Activated CD8-positive, alpha-beta memory T cell treated with anti-CD3 and anti-CD28 coated beads for 36 hours (primary cell): ENCODE data around the gene KRT80. TPM values are rescaled to one million over a fixed set of nuclear protein-coding genes. Genes with fewer than 3 reads are reported as not detected.

Source experiments
- CTCF ChIA-PET: fragments of 350-600 bp; sonication (Branson Sonifier 250); formaldehyde crosslinking; loops from one replicate; lab custom pipeline; 2021; ENCODE audit warnings: antibody characterized with exemption; lab: Charles Lee
- POLR2A ChIA-PET: fragments of 350-600 bp; sonication (Branson Sonifier 250); formaldehyde crosslinking; loops from one replicate; lab custom pipeline; 2021; ENCODE audit warnings: antibody characterized with exemption; lab: Charles Lee
- total RNA-seq, 2 experiments: library from RNA; stranded (reverse); gene quantifications; one replicate each; pipeline ENCODE4 v1.2.3, GENCODE V29; 2021

Gene KRT80
- total RNA-seq, 2 experiments from 2014 or later: not detected

DNA sequence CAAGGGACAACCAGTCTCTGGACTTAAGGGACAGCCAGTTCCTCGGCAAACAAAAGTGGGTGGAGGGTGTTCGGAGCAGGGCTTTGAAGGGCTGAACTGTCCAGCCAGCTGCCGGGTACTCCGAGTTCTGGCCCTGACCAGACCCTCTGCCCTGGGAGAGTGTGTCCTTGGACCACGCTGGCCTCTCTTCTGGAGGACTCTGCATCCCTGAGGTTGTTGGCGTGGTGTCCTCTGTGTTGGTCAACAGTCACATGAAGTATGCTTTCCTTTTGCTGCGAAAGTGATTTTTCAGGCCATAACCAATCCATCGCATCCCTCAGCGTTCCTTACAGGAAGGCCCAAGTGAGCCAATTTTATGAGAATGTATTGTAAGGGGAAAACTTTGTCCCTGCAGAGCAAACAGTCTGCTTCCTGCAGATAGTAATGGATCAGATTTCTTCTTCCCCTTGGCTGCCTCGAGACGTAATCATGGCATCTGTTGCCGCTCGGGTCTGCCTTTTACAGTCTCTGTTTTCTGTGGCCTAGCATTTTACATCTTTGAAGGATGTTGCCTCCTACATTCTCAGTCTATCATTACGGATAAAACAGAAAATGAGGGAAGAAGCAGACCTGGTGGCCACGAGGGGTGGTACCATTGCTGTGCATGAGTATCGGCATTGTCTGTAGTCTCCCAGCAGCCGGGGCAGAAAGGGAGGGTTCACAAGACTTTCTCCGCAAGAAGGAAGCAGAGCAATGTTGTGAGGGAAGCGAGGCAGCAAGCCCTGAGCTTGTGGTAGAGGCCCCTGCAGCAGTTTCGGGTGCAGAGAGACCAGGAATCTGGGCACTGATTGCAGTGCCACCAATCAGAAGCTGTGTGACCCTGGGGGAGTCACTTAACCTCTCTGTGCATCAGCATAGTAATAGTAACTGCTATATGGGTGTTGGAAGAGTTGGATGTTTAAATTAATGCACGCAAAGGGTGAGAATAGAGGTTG, 64.9 kb downstream of the KRT80 start:
- ChIA-PET CTCF (interaction anchor here (1.7 kb wide), 1 partner anchor 101 kb away, joined by 4 read pairs; no protein-coding TSS in a partner anchor), POLR2A (no interaction called here)

DNA sequence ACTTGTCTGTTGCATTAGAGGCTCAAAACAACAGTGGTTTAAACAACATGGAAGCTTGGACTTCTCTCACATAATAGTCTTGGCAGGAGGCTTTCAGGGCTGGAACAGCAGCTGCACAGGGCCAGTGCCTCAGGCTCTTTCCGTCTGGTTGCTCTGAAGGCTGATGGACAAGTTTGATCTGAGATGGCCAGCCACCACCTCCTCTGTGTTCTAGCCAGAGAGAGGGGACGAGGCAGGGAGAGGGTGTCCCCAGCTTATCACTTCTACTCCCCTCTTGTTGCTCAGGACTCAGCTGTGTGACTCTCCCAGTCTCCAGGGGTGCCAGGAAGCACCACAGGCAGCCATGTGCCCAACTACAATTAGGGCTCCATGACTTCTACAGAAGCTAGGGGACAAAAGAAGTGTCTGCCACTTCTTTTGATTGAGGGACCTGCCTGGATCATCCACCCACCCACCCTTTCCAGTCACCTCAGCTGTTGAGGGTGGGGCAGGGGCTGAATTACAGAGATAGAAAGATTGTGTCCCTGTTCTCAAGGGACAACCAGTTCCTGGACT, 65.7 kb downstream of the KRT80 start:
- CTCF ChIA-PET: interaction anchor here (1.2 to 1.7 kb wide), 2 partner anchors 10 to 101 kb away, joined by 3 to 4 read pairs; no protein-coding TSS in a partner anchor
- POLR2A ChIA-PET: no interaction called here

DNA sequence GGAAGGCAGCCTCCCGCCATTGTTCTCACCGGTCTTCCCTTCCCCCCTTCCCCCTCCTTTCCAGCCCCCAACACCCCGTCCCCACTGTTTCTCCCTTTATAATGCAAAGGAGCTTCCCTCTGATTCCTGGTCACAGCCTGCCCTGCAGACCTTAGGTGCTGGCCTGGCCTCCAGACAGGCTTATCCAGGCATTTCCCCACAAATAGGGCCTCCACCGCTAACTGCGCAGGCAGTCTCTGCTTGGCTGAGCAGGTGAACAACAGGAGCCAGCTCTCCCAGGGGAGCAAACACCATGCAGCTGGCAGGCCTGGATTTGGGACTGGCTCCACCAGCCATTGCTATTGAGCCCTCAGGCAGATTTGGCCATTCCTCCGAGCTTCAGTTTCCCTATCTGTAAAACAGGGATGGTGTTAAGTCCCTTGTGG, 66.3 kb downstream of the KRT80 start:
- ChIA-PET POLR2A (no interaction called here), CTCF (interaction anchor here (1.2 to 1.7 kb wide), 2 partner anchors 9 to 100 kb away, joined by 3 to 4 read pairs; no protein-coding TSS in a partner anchor)

DNA sequence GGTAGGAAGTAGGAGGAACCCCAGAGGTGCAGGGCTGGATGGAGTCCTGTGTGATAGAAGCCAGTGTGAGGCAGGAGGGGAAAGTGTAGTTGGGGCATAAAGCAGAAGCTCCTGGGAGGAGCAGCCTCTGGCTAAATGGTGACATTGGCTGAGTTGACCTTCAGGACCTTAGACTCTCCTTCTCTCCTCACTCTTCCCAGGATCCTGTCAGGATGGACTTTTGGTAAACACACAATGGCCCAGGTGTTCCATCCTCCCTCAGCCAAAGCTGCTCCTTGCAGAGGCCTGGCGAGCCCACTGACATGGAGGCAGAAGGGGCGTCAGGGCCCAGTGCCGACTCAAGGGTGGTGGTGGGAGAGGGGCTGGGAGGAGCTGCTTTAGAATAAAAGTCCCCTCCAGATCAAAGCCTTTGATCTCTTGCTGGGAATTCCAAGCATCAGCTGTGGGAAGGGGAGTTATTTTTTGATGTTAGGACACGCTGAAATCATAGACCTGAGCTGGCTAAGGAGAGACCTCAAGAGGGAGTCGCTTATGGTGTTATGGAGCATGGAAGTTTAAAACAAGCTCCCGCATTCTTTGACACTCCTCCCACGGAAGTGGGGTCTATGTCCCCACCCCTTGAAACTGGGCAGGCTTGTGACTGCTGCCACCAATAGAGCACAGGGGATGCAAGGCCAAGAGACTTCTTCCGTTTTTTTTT, 68.2 kb downstream of the KRT80 start:
- POLR2A ChIA-PET: no interaction called here
- CTCF ChIA-PET: interaction anchor here (0.6 to 9.3 kb wide), 5 partner anchors 100 to 904 kb away, joined by 3 to 96 read pairs (median 4); no protein-coding TSS in a partner anchor

DNA sequence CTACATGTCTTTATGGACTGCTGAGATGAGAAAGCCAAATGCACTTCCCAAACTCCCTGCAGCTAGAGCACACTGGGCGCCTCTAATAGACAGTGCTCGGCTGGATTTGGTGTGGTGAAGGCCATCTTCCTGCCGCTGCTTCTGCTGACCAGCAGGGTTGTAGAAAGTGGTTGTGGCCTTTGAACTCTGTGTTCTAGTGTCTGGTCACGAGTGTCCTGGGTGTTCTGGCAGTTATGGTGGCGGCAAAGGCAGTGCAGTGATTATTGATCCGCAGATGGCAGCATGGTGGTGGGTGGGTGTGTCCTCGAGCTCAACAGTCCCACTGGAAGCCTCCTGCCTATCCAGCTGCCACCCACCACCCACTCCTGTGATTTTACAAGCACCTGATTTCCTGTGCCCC, 68.9 kb downstream of the KRT80 start:
- CTCF ChIA-PET: interaction anchor here (0.6 to 9.3 kb wide), 7 partner anchors 10 to 834 kb away, joined by 3 to 96 read pairs (median 4); no protein-coding TSS in a partner anchor
- POLR2A ChIA-PET: interaction anchor here (0.6 kb wide), 1 partner anchor 677 kb away, joined by 3 read pairs; no protein-coding TSS in a partner anchor

DNA sequence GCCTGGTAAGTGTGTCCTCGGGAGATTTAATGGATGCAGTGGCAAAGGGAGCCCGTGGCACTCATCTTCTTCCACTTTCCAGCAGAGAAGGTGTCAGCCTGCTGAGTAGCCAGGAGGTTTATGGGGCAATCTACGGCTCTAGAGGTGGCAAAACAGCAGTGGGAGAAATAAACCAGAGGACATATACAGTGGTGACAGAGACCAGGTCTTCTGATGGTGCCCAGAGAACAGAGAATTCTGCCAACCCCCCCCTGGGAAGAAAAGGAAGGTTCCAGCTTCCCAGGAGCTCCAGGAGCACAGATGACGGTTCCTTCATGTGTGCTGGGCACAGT, 69.3 kb downstream of the KRT80 start:
- CTCF ChIA-PET: interaction anchor here (0.6 to 9.3 kb wide), 7 partner anchors 10 to 834 kb away, joined by 3 to 96 read pairs (median 4); no protein-coding TSS in a partner anchor
- POLR2A ChIA-PET: interaction anchor here (0.6 kb wide), 1 partner anchor 678 kb away, joined by 3 read pairs; no protein-coding TSS in a partner anchor

DNA sequence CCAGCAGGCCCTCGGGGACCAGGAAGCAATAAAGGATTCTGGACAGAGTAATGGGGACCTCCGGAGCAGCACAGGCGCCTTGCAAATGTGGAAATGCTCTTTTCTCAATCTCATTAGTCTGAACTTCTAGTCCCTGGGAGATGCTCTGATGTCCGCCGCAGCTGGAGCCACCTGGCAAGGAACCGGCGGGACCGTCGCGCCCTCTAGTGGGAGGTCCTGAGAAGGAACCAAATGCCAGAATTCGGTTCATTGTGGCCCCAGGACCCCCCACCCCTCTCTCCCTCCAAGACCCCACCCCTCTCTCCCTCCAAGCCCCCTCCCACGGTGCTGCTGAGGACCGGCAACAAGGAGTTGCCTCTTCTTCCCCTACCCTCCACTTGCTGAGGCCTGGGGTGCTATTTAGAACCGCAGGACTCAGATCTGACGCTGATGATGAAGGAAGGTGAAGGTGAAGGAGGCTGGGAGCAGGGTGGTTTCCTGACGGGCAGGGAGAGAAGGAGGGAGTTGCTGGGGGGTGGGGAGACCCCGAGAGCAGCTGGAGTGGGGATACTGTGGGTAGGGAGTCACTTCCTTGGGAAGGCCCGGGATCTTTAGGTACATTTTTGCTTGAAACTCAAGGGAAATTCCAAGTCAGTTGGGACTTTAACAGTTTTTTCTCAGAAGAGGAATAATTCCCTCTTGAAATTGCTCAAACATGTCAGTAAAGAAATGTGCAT, 69.8 kb downstream of the KRT80 start:
- CTCF ChIA-PET: interaction anchor here (0.9 to 9.3 kb wide), 6 partner anchors 10 to 148 kb away, joined by 3 to 96 read pairs (median 4); partner anchors contain the start of gene SMIM41

GRCh38 chr12:52120951-52121823, 70.6 kb downstream of the KRT80 start:
- CTCF ChIA-PET: interaction anchor here (0.6 to 9.3 kb wide), 5 partner anchors 11 to 98 kb away, joined by 3 to 96 read pairs (median 4); partner anchors contain the start of gene SMIM41
- POLR2A ChIA-PET: no interaction called here

More for the DNA sequence above, 69.8 kb downstream of the KRT80 start:
- POLR2A ChIA-PET: interaction anchor here (0.5 kb wide), 1 partner anchor 100 kb away, joined by 6 read pairs; no protein-coding TSS in a partner anchor

GRCh38 chr12:52119398-52120254, 72.2 kb downstream of the KRT80 start:
- CTCF ChIA-PET: interaction anchor here (0.6 to 9.3 kb wide), 6 partner anchors 26 to 550 kb away, joined by 3 to 96 read pairs (median 3); partner anchors contain the start of gene ATG101
- POLR2A ChIA-PET: interaction anchor here (1.6 kb wide), 1 partner anchor 87 kb away, joined by 3 read pairs; no protein-coding TSS in a partner anchor

Other genes starting within 250 kb of the KRT80 start
- 10 to 100 TPM in 1 of 2 experiments, 1 to 10 TPM in 1; 9.9 to 10.8 TPM for gene ACVR1B, start 240.3 kb downstream of the KRT80 start, total RNA-seq
- 10 to 100 TPM; 13.8 to 14.5 TPM for gene TAMALIN, start 185.1 kb downstream of the KRT80 start, total RNA-seq
- 10 to 100 TPM; 44.1 to 46.1 TPM for gene NR4A1, start 140.6 kb downstream of the KRT80 start, total RNA-seq
- gene ATG101, start 122.0 kb downstream of the KRT80 start, total RNA-seq: 10 to 100 TPM; 50.0 to 50.4 TPM
- not detected for gene SMIM41, start 112.3 kb downstream of the KRT80 start, total RNA-seq
- gene KRT7, start 41.2 kb upstream of the KRT80 start, total RNA-seq: 1 to 10 TPM; 1.1 to 1.8 TPM
- gene KRT86, start 82.6 kb upstream of the KRT80 start, total RNA-seq: not detected
- gene KRT81, start 99.5 kb upstream of the KRT80 start, total RNA-seq: not detected
- not detected for gene KRT83, start 129.4 kb upstream of the KRT80 start, total RNA-seq
- not detected for gene KRT85, start 175.5 kb upstream of the KRT80 start, total RNA-seq
- gene KRT84, start 193.6 kb upstream of the KRT80 start, total RNA-seq: not detected
- gene KRT82, start 214.3 kb upstream of the KRT80 start, total RNA-seq: not detected
- gene KRT75, start 242.4 kb upstream of the KRT80 start, total RNA-seq: not detected